Body of pancreas (tissue), 4 donors: ENCODE results near the gene GNL2. TPM values are rescaled to one million over a fixed set of nuclear protein-coding genes. Genes with fewer than 3 reads are reported as not detected.

Experiments used
- ATAC-seq: fragments of 150-250 bp; one replicate; pipeline ENCODE4 v1.9.1; 2016
- DNase-seq, 4 donors: peaks; one replicate each; pipeline ENCODE4 v3.0.0-alpha.2; 2019
- H3K27ac ChIP-seq, 4 donors: fragments of 200-600 bp; sonication (generic); 1 replicate in 3 of 4; 2 replicates in 1 of 4; pipeline versions ENCODE4 v1.5.1 to v1.6.1; 2016 to 2019; ENCODE audit warnings: mild to moderate bottlenecking in 1 of 4, mixed read lengths in 1 of 4, moderate library complexity in 1 of 4
- H3K27me3 ChIP-seq, 2 donors: fragments of 200-600 bp; sonication (generic); one replicate each; pipeline ENCODE4 v1.6.0; 2016; ENCODE audit warnings: mild to moderate bottlenecking in 1 of 2
- H3K36me3 ChIP-seq, 2 donors: fragments of 200-600 bp; sonication (generic); replicated peaks in 1 of 2; 2 replicates each; pipeline ENCODE4 v1.5.1; 2016; ENCODE audit warnings: low read depth in 2 of 2; ENCODE audit not compliant: insufficient read depth in 1 of 2
- H3K4me1 ChIP-seq: fragments of 200-600 bp; sonication (generic); one replicate; pipeline ENCODE4 v1.6.0; 2016
- H3K4me3 ChIP-seq, 2 donors: fragments of 200-600 bp; sonication (generic); 1 replicate in 1 of 2; 2 replicates in 1 of 2; pipeline ENCODE4 v1.5.1; 2016 to 2019
- H3K9me3 ChIP-seq, 3 donors: fragments of 200-600 bp; sonication (generic); 1 replicate in 2 of 3; 2 replicates in 1 of 3; pipeline ENCODE4 v1.5.1; 2016
- POLR2A ChIP-seq, 3 donors: fragments of 450-650 bp; IDR thresholded peaks; one replicate each; pipeline ENCODE4 v1.6.1; 2016; ENCODE audit warnings: antibody characterized with exemption in 3 of 3, mild to moderate bottlenecking in 2 of 3
- WGBS, 2 donors: methylation state at CpG; one replicate each; pipeline ENCODE4 v1.1.5; 2017; 5-methylcytosine and 5-hydroxymethylcytosine counted together
- intact Hi-C: fragments of 100-400 bp; cut with DNase I; formaldehyde crosslinking; loops from one replicate; pipeline ENCODE4 v1.15.1; 2023
- total RNA-seq, 2 donors: library from RNA; depleted of rRNA; stranded (reverse); fragments of >200 nt; gene quantifications; one replicate each; pipeline ENCODE4 v1.1.0, GENCODE V29; 2016
- TF ChIP-seq, protein P1 (sequence below), 7 experiments: fragments of 450-650 bp in 4 of 7; fragments of 200-600 bp in 3 of 7; sonication (generic) in 3 of 7; IDR thresholded peaks; one replicate each; pipeline ENCODE4 v1.5.1; 2016 to 2019; ENCODE audit warnings: antibody characterized with exemption in 7 of 7

Gene GNL2
- total RNA-seq, 2 donors from 2014 or later, result 22.8 to 33.0 TPM

DNA sequence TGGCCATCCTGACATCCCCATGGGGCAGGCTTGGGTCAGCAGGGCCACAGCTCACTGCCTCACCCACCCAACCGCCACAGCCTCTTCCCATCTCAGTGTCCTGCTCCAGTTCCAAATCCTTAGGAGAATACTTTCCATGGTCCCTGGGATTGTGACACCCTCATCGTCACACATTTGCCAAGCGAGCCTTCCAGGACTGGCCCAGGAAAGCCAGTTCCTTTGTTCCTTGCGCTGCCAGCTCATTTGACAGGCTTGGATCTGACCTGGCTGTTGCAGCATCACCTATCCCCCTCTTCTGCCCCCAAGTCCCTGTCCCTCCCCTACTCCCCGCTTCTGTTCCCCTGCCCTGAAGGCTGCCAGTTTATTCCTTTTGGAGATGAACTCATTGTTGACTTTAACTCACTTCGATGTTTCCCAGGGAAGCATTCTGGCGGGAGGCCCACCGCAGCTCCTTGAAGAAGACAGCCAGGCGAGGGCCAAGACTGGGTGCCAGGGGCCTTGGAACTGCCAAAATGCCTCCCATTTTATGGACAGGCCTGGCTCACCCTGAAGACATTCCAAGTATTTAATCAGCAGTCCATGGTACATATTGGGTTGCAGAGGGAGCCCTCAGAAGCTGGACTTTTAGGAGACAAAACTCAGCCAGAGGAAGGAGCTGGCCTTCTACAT is 10.2 kb upstream of the GNL2 start:
- Histone ChIP-seq H3K27me3 (peaks cover 0 to 7% of the 10 kb centered on the region in 2 donors), H3K27ac (no peak overlapping the region), H3K4me3 (no peak overlapping the region), H3K36me3 (no peaks in the 10 kb centered on the region), H3K4me1 (peaks cover 6% of the 10 kb centered on the region), H3K9me3 (no peaks in the 10 kb centered on the region)
- intact Hi-C loops, result no loop called here
- WGBS, 2 donors, result 70 to 77% methylated on average over 8 to 9 of the region's 9 CpGs
- TF ChIP-seq, protein P1, sequence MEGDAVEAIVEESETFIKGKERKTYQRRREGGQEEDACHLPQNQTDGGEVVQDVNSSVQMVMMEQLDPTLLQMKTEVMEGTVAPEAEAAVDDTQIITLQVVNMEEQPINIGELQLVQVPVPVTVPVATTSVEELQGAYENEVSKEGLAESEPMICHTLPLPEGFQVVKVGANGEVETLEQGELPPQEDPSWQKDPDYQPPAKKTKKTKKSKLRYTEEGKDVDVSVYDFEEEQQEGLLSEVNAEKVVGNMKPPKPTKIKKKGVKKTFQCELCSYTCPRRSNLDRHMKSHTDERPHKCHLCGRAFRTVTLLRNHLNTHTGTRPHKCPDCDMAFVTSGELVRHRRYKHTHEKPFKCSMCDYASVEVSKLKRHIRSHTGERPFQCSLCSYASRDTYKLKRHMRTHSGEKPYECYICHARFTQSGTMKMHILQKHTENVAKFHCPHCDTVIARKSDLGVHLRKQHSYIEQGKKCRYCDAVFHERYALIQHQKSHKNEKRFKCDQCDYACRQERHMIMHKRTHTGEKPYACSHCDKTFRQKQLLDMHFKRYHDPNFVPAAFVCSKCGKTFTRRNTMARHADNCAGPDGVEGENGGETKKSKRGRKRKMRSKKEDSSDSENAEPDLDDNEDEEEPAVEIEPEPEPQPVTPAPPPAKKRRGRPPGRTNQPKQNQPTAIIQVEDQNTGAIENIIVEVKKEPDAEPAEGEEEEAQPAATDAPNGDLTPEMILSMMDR (IDR thresholded peaks at IDR 0.05), result no peak
- TF ChIP-seq POLR2A (IDR thresholded peaks at IDR 0.05), result no peak
- DNase-seq (no peak), ATAC-seq (no peak)

DNA sequence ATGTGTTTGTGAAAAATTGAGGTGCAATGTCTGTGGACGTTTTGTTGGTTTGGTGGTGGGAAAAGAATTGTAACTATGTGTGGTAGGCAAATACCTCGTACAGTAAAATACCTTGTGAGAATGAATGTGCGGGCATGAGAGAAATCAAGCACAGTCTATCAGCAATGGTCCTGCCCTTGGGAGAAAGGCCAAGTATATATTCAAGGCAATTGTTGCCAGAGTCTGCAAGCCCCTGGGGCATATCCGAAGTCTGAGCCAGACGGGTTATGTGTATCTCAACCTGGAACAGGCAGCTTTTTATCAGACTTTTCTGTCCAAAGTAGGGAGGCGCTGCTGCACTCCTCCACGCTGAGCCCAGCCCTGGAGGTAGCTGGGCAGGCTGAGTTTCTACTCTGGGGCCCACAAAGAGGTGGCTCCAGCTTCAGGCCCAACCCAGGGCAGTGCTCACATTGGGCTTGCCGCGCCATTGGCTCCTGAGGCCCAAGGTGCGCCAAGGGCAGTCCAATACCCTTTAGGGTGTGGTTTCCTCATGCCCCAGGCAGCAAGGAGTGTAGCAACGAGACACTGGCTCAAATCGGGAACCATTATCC is 9.4 kb upstream of the GNL2 start:
- Histone ChIP-seq H3K36me3 (no peaks in the 10 kb centered on the region), H3K27ac (no peak overlapping the region), H3K27me3 (peaks cover 0 to 7% of the 10 kb centered on the region in 2 donors), H3K9me3 (no peaks in the 10 kb centered on the region), H3K4me1 (peaks cover 6% of the 10 kb centered on the region), H3K4me3 (no peak overlapping the region)
- no peak for ATAC-seq
- TF ChIP-seq, protein P1 (IDR thresholded peaks at IDR 0.05), result no peak
- TF ChIP-seq POLR2A (IDR thresholded peaks at IDR 0.05), result no peak
- DNase-seq, result no peak
- intact Hi-C loops, result no loop called here
- WGBS, 2 donors, result 48 to 52% methylated on average over 11 to 12 of the region's 12 CpGs

DNA sequence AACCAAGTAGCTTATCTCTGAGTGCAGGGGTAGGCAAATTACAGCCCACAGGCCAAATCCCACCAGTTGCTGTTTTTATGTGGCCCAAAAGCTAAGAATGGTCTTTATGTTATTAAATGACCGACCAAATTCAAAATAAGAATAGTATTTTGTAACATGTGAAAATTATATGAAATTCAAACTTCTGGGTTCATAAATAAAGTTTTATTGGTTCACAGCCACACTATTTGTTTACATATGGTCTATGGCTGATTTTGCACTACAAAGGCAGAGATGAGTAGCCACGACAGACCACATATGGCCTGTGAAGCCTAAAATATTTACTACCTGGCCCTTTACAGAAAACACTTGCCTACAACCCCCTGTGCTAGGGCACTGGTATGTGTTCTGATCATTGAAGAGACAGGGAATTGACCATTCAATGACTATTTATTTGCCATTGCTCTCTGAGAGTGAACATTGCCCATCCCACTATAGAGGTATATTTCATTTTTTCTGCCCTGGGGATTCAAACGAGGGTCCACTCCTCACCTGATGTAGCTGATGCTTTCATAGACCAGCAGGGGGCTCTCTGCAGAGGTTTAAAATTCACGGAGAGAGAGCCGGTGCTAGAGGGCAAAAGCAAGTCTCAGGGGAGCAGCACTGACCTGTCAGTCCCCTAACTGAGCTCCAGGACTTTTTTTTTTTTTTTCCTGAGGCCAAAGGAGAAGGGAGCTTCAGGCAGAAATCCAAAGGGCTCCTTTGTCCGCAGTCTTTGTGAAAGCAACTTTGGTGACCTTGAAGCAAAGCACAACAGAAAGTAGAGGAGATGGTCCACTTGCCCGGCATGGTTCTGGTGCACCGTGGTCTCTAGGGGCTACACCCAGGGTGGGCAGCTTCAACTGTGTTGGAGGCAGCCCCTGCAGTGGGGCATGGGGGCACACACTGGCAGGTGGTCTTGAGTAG is 7.3 kb upstream of the GNL2 start:
- intact Hi-C loops, result no loop called here
- H3K27ac ChIP-seq, result no peak overlapping the region
- no peaks in the 10 kb centered on the region for H3K9me3 ChIP-seq
- peaks cover 6% of the 10 kb centered on the region for H3K4me1 ChIP-seq
- TF ChIP-seq POLR2A (IDR thresholded peaks at IDR 0.05), result no peak
- TF ChIP-seq, protein P1 (IDR thresholded peaks at IDR 0.05), result peak; percentile 27 to 59 (median 49)
- ATAC-seq, result no peak
- H3K27me3 ChIP-seq, result peaks cover 0 to 7% of the 10 kb centered on the region in 2 donors
- DNase-seq, result peak; percentile 19 to 35 (median 30)
- no peak overlapping the region for H3K4me3 ChIP-seq
- 15 to 16% methylated on average over 7 to 8 of the region's 8 CpGs for WGBS, 2 donors
- no peaks in the 10 kb centered on the region for H3K36me3 ChIP-seq

DNA sequence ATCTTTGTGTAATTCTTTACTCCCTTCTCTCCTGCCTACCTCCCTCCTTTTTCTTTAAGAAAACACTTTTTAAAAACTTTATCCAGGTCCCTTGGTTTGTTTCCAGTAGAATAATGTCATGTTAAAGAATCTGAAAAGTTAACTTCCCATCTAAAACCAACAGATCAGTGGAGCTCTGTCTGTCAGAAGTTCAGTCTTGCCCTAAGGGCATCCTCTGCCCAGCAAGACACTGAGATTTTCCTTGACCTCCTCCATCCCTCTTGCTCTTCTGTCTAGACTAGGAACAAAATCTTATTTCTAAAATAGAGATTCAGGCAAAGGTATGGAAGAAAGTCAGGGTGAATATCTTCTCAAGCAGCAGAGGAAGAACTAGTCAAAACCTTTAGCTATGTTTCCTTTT is 5.7 kb upstream of the GNL2 start:
- H3K4me3 ChIP-seq, result no peak overlapping the region
- intact Hi-C loops, result no loop called here
- no peak overlapping the region for H3K27ac ChIP-seq
- H3K36me3 ChIP-seq, result no peaks in the 10 kb centered on the region
- H3K4me1 ChIP-seq, result peaks cover 6% of the 10 kb centered on the region
- ATAC-seq (no peak), DNase-seq (no peak)
- no peak for TF ChIP-seq POLR2A (IDR thresholded peaks at IDR 0.05)
- TF ChIP-seq, protein P1 (IDR thresholded peaks at IDR 0.05), result no peak
- H3K9me3 ChIP-seq, result no peaks in the 10 kb centered on the region
- H3K27me3 ChIP-seq, result peaks cover 0 to 7% of the 10 kb centered on the region in 2 donors
